Mucosa of stomach (tissue), 1 donor: Measurements from ENCODE around the gene NNAT.
"Not testable (repeated sequence)": the region's sequence is repeated elsewhere in the genome, so short reads cannot be mapped to it uniquely, and the experiment has no call there.

Experiments
- H3K27me3 ChIP-seq: one replicate; pipeline ENCODE4 v1.7.0; 2013; ENCODE audit warnings: mild to moderate bottlenecking, low read length; ENCODE audit not compliant: control insufficient read depth, insufficient read depth
- H3K36me3 ChIP-seq: one replicate; pipeline ENCODE4 v1.7.0; 2013; ENCODE audit warnings: low read length; ENCODE audit not compliant: control insufficient read depth, insufficient read depth
- H3K4me1 ChIP-seq: one replicate; pipeline ENCODE4 v1.7.0; 2013; ENCODE audit warnings: mild to moderate bottlenecking, low read length; ENCODE audit not compliant: control insufficient read depth, insufficient read depth
- H3K4me3 ChIP-seq: one replicate; pipeline ENCODE4 v1.7.0; 2013; ENCODE audit warnings: low read length
- H3K9ac ChIP-seq: one replicate; pipeline ENCODE4 v1.7.0; 2013; ENCODE audit warnings: mild to moderate bottlenecking, low read length, moderate library complexity
- H3K9me3 ChIP-seq: one replicate; pipeline ENCODE4 v1.7.0; 2013; ENCODE audit warnings: mild to moderate bottlenecking, low read length, moderate library complexity; ENCODE audit not compliant: control insufficient read depth
- donor health status: Pancreatic carcinoma.

NNAT gene

GRCh38 chr20:37521061-37521771 lies at the start of gene NNAT:
Gene NNAT (plus strand): TSS chr20:37521250. CDS start chr20:37521332, 82 bp downstream.
- no peaks in the 10 kb centered on the region for H3K9me3 ChIP-seq
- H3K4me1 ChIP-seq = peaks cover 26% of the 10 kb centered on the region
- H3K4me3 ChIP-seq = no peak within 1 kb of the TSS
- peaks cover 6% of the 10 kb centered on the region for H3K36me3 ChIP-seq
- no peak within 1 kb of the TSS for H3K9ac ChIP-seq
- H3K27me3 ChIP-seq = no peaks in the 10 kb centered on the region

- H3K36me3 ChIP-seq = no peaks in the 10 kb centered on the region
- no peaks in the 10 kb centered on the region for H3K4me1 ChIP-seq
- no peaks in the 10 kb centered on the region for H3K9me3 ChIP-seq
- no peaks in the 10 kb centered on the region for H3K27me3 ChIP-seq
- no peak overlapping the region for H3K4me3 ChIP-seq
- H3K9ac ChIP-seq = no peak overlapping the region
Observed at GRCh38 chr20:37471741-37472235, 49.3 kb upstream of the NNAT start.

- H3K9ac ChIP-seq, H3K36me3 ChIP-seq, H3K4me3 ChIP-seq, H3K27me3 ChIP-seq, H3K9me3 ChIP-seq, H3K4me1 ChIP-seq: not testable (repeated sequence)
Observed at GRCh38 chr20:37472435-37472834, 48.6 kb upstream of the NNAT start.

- H3K27me3 ChIP-seq = no peaks in the 10 kb centered on the region
- H3K36me3 ChIP-seq = no peaks in the 10 kb centered on the region
- H3K9ac ChIP-seq = no peak overlapping the region
- H3K4me1 ChIP-seq = no peaks in the 10 kb centered on the region
- H3K4me3 ChIP-seq = no peak overlapping the region
- no peaks in the 10 kb centered on the region for H3K9me3 ChIP-seq
Observed at GRCh38 chr20:37473249-37474000, 47.6 kb upstream of the NNAT start.

GRCh38 chr20:37474386-37474785 lies 46.7 kb upstream of the NNAT start:
- H3K9me3 ChIP-seq = no peaks in the 10 kb centered on the region
- no peaks in the 10 kb centered on the region for H3K36me3 ChIP-seq
- H3K4me3 ChIP-seq = no peak overlapping the region
- H3K27me3 ChIP-seq = no peaks in the 10 kb centered on the region
- no peaks in the 10 kb centered on the region for H3K4me1 ChIP-seq
- no peak overlapping the region for H3K9ac ChIP-seq

- Histone ChIP-seq H3K27me3 (no peaks in the 10 kb centered on the region), H3K4me3 (no peak overlapping the region), H3K9ac (no peak overlapping the region), H3K9me3 (no peaks in the 10 kb centered on the region), H3K36me3 (no peaks in the 10 kb centered on the region), H3K4me1 (no peaks in the 10 kb centered on the region)
Observed at GRCh38 chr20:37475252-37475651, 45.8 kb upstream of the NNAT start.

GRCh38 chr20:37477041-37477440 lies 44.0 kb upstream of the NNAT start:
- Histone ChIP-seq H3K27me3 (no peaks in the 10 kb centered on the region), H3K4me1 (no peaks in the 10 kb centered on the region), H3K9me3 (no peaks in the 10 kb centered on the region), H3K9ac (no peak overlapping the region), H3K36me3 (no peaks in the 10 kb centered on the region), H3K4me3 (no peak overlapping the region)

GRCh38 chr20:37479266-37479665 lies 41.8 kb upstream of the NNAT start:
- H3K36me3 ChIP-seq = no peaks in the 10 kb centered on the region
- no peak overlapping the region for H3K9ac ChIP-seq
- H3K9me3 ChIP-seq = no peaks in the 10 kb centered on the region
- H3K27me3 ChIP-seq = no peaks in the 10 kb centered on the region
- H3K4me3 ChIP-seq = no peak overlapping the region
- no peaks in the 10 kb centered on the region for H3K4me1 ChIP-seq

- Histone ChIP-seq H3K9me3 (no peaks in the 10 kb centered on the region), H3K27me3 (no peaks in the 10 kb centered on the region), H3K4me1 (no peaks in the 10 kb centered on the region), H3K9ac (no peak overlapping the region), H3K36me3 (no peaks in the 10 kb centered on the region), H3K4me3 (no peak overlapping the region)
Observed at GRCh38 chr20:37479925-37480691, 40.9 kb upstream of the NNAT start.

GRCh38 chr20:37480919-37481318 lies 40.1 kb upstream of the NNAT start:
- no peaks in the 10 kb centered on the region for H3K4me1 ChIP-seq
- H3K27me3 ChIP-seq = no peaks in the 10 kb centered on the region
- H3K4me3 ChIP-seq = no peak overlapping the region
- H3K36me3 ChIP-seq = no peaks in the 10 kb centered on the region
- H3K9me3 ChIP-seq = no peaks in the 10 kb centered on the region
- no peak overlapping the region for H3K9ac ChIP-seq

GRCh38 chr20:37481610-37482009 lies 39.4 kb upstream of the NNAT start:
- H3K4me3 ChIP-seq = no peak overlapping the region
- H3K27me3 ChIP-seq = no peaks in the 10 kb centered on the region
- no peak overlapping the region for H3K9ac ChIP-seq
- no peaks in the 10 kb centered on the region for H3K9me3 ChIP-seq
- H3K36me3 ChIP-seq = no peaks in the 10 kb centered on the region
- H3K4me1 ChIP-seq = no peaks in the 10 kb centered on the region

GRCh38 chr20:37484331-37484730 lies 36.7 kb upstream of the NNAT start:
- Histone ChIP-seq H3K9me3 (no peaks in the 10 kb centered on the region), H3K36me3 (no peaks in the 10 kb centered on the region), H3K27me3 (no peaks in the 10 kb centered on the region), H3K4me3 (no peak overlapping the region), H3K4me1 (no peaks in the 10 kb centered on the region), H3K9ac (no peak overlapping the region)
